Activated naive CD4-positive, alpha-beta T cell (primary cell): ENCODE data around the gene VAV2.

Experiments used
- DNase-seq, 4 experiments: peaks; one replicate each; lab custom pipeline; 2025; lab: John Stamatoyannopoulos, UW

VAV2 gene, protein sequence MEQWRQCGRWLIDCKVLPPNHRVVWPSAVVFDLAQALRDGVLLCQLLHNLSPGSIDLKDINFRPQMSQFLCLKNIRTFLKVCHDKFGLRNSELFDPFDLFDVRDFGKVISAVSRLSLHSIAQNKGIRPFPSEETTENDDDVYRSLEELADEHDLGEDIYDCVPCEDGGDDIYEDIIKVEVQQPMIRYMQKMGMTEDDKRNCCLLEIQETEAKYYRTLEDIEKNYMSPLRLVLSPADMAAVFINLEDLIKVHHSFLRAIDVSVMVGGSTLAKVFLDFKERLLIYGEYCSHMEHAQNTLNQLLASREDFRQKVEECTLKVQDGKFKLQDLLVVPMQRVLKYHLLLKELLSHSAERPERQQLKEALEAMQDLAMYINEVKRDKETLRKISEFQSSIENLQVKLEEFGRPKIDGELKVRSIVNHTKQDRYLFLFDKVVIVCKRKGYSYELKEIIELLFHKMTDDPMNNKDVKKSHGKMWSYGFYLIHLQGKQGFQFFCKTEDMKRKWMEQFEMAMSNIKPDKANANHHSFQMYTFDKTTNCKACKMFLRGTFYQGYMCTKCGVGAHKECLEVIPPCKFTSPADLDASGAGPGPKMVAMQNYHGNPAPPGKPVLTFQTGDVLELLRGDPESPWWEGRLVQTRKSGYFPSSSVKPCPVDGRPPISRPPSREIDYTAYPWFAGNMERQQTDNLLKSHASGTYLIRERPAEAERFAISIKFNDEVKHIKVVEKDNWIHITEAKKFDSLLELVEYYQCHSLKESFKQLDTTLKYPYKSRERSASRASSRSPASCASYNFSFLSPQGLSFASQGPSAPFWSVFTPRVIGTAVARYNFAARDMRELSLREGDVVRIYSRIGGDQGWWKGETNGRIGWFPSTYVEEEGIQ

DNA sequence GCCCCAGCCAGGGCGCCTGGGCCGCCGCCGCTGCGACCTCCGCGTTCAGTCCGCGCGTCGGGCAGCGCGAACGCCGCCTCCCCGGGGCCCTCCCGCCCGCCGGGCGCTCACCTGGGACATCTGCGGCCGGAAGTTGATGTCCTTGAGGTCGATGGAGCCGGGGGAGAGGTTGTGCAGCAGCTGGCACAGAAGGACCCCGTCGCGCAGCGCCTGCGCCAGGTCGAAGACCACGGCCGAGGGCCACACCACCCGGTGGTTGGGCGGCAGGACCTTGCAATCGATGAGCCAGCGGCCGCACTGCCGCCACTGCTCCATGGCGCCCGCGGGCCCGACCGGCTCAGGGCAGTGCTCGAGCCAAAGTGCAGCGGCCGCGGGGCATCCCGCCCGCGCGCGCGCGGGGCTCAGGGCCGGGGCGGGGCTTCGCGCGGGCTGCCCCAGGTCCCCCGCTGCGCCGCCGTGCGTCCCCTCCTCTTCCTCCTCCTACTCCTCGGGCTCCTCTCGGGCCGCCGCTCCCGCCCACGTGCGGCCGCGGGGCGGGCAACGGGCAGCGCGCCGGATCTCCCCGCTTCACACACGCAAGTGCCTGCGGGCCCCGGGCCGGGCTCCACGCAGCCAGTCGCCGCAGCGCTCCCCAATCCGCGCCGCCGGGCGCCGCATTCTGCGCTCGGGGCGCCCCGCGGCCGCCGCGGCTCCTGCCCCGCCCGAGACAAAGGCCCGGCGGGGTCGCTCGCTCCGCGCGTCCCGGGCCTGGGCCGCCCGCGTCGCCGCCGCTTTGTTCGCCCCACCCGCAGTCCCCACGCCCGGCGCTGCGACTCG, at the start of gene VAV2:
Gene VAV2 (minus strand): TSS at position 361 of the 816 bp plus-strand sequence. CDS start 46 bp downstream, at position 315.
- DNase-seq: peak in 1 of 4 experiments; percentile 30

DNA sequence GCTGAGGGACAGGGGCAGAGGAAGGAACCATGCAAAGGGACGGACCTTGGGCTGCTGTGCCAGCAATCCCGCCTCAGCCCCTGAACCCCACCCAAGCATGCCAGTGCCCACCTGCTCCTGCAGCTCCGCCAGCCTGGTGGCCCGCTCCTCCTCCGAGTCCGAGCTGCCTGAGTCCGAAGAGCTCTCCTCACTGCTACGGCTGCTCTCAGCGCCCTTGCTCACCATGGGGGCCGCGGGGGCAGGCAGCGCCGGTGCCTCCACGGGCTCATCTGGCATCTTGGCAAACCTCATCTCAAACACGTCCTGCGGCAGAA, 49.5 kb upstream of the VAV2 start:
- no peak for DNase-seq

DNA sequence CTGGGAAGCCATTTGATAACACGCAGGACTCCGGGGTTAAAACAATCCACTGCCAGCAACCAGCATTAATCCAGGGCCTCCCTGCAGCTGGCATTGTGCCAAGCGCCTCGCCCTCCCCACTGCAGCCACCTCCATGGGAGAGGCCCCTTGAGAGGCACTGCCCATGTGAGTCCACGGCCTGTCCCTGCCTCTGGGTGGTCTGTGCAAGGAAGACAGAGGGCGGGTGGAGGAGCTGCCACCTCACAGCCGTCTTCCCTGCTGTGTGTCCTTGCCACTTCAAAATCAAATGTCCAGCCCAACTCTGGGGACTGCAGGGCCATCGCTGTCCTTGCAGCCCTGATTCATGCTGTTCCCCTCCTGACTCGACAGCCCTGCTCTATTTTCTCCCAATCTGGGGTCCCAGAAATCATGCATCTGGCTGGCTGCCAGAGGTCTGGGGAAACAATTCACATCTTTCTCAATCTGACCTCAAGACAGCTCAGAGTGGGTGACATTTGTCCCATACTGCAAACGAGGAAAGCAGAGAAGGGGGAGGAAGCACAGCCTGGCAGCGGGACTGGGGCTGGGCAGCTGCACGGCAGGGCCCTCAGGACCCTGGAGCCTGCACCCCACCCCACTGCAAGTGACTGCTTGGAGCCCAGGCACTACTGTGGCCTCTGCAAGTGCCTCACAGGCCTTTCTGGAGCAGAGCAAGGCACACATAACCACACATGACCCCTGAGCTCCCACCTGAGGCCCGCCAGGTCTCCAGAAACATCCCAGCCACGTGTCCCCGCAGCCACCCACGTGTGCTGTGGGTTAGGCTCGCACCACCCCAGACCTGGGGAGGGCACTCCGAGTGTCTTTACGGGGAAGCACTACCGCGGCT, 48.9 kb upstream of the VAV2 start:
- DNase-seq: no peak

DNA sequence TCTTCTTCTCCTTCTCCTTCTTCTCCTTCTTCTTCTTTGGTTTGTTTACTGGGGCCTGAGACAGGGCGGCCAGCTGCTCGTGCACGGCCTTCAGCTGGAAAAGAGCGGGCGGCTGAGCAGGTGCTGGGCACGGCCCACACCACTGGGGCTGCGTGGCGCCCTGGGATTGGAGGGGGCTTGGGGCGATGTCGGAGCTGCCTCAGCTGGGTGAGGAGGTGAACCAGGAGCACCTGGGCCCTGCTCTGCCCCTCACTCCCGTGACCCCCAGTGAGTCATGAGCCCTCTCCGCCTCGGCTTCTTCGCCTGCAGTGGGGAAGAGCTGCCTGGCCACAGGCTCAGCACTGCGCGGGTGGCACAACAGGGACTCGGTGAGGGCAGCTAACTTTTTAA, 48.0 kb upstream of the VAV2 start:
- no peak for DNase-seq

DNA sequence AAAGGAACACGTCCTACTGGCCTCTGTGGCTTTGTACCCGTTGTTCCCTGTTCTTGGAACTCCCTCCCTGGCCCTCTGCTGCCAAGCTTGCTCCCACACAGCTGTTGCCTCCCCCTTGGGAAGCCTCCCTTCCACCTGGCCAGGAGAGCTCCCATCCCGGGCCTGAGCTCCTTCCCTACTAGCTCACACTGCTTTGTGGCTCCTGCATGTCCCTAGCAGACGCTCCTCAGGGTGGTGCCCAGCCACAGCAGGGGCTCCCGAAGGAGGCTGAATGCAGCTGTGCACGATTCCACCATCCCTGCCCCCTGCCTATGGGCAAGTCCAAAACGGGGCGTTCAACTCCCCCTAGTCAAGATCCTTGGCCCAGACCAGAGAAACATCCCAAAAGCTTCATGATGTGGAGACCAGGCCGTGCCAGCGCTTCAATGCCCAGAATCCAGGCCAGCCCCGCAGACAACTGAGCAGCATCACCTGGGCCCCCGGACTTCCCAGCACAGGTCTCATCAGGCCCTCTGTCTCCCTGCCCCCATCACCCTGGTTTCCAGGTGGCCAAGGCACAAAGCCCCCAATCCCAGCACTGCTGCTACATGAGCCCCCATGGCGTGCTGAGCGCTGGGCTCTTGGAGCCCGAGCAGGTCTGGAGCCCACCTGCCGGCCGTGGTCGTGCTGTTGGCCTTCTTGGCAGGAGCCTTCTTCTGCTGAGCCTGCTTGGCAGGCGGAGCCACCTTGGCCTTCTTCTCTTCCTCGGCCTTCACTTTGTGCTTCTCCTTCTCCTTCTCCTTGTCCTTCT, 47.5 kb upstream of the VAV2 start:
- no peak for DNase-seq

DNA sequence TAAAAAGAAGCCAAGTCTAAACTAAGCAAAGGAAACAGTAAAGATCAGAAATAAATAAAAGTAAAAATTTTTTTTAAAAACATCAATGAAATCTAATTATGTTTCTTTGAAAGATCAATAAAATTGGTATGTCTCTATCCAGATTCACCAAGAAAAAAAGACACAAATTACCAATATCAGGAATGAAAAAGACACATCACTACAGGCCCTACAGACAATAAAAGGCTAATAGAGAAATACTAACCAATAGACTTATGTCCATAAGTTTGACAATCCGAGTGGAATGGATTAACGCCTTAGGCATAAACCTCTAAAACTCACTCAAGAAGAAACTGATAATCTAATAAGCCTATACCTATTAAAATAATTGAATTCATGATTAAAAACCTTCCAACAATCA, 45.5 kb upstream of the VAV2 start:
- DNase-seq: no peak

DNA sequence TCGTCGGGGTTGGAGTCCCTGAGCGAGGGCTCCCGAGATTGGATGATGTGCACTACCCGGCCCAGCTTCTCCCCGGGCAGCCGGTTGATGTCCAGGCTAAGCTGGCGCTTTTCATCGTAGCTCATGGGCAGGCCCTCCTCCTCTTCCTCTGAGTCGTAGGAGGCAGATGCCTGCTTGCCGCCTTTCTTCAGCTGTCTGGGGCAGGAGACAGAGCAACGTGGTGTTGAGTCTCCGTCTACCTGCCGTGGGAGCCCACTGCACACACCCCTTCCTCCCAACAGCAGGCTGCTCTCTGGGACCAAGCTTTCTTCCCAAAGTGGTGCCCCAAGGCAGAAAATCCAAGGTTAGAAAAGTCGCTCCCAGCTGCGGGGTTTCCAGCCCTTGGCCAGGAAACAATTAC, 44.0 kb upstream of the VAV2 start:
- no peak for DNase-seq

DNA sequence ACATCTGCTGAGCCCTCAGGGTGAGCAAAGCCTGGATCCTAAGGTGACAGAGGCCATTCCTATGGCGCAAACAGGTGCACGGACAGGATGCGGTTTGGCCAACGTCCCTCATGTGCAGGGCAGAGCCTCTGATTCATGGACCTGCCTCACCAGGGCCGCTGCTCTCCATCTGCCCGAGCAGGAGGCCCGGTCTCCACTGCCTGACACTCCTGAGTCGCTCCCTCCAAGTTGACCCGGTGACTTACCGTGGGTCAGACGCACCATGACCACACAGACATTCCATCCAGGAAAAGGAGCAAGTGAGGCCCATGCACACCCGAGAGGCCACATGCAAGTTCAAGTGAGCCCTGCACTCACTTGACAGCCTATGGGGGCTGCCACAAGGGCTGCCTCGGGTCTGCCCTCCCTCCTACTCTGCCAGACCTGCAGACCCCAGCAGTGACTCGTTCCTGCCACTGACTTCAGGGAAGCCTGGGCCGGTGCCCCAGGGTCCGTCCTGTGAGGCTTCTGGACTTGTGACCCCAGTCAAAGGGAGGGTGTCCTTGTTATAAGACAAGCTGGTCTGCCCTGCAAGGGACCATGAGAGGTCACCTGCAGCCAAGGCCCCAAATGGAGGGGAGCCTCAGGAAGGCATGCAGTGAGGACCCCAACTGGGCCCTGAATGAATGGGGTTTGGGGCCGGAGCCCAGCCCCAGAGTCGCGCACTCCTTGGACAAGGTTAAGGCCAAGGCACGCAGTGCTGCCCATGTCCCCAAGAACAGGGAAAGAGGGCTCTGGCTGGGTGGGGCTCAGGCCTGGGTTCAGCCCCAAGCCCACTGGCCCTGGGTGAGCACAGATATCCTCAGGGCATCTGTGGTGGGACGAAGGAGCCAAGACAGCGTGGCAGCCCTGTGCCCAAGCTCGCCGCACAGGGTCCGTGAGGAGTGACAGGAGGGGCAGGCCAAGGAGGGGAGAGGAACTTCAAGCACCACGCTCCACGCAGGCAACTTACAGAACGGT, 43.2 kb upstream of the VAV2 start:
- no peak for DNase-seq

DNA sequence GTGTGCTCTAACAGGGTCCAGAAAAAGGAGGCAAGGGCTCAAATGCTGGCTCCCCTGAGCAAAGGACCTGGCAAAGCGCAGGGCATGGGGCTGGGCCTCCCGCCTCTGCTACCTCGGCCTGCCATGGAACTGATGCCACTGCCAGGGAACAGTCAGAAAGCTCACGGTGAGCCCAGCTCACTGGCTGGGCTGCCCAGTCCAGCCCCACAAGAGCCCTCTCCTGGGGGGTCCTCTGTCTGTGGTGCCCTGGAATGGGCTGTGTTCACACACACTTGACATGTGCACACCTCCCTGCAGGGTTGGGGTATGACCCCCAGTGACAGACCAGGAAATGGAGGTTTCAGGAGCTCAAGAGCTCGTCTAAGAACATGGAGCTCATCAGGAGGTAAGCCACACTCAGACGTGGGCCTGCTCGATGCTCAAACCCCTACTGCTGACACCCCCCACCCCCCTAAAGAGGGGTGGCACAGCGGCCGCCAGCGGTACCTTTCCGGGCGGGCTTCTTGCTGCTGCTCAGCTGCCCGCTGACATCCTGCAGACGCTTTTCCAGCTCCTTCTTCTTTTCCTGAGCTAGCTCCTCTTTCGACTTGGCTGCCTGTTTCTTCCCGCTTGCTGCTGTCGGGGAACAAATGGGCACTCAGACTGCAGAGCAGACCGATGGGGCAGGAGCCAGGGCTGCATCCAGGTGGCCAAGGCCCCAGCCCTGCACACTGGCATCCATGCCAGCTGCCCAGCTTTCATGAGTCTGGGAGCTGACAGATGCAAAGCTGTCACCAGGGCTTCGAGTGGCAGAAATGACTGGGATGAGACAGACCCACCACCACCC, 42.3 kb upstream of the VAV2 start:
- no peak for DNase-seq

DNA sequence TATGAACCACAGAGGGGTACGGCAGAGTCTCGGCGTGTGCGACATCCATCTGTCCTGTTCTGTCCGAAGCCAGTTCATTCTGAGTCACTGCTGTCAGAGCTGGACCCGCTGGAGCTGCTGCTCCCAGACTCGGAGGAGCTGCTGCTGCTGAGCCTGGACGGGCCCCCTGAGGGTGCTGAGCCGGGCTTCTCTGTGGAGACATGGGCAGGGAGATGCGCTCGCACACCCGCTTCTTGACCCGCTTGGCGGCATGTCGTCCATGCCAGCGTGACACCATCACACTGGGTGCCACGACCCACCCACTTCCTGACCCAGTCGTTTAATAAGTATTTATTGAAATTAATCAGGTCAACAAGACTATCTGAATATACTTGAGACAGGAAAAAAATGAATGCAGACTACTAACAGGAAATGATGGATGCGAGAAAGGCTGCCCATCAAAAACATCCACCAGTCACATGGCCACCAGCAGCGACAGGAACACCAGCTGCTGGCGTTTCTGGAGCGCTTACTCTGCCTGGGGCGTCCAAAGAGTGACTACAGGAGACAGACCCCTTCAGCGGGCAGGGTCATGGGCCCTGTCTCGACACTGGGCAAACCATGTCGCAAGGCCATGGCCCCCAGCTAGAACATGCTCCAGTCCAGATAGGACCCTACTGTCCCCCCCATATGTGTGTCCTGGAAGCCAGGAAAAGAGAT, 41.5 kb upstream of the VAV2 start:
- DNase-seq: no peak

DNA sequence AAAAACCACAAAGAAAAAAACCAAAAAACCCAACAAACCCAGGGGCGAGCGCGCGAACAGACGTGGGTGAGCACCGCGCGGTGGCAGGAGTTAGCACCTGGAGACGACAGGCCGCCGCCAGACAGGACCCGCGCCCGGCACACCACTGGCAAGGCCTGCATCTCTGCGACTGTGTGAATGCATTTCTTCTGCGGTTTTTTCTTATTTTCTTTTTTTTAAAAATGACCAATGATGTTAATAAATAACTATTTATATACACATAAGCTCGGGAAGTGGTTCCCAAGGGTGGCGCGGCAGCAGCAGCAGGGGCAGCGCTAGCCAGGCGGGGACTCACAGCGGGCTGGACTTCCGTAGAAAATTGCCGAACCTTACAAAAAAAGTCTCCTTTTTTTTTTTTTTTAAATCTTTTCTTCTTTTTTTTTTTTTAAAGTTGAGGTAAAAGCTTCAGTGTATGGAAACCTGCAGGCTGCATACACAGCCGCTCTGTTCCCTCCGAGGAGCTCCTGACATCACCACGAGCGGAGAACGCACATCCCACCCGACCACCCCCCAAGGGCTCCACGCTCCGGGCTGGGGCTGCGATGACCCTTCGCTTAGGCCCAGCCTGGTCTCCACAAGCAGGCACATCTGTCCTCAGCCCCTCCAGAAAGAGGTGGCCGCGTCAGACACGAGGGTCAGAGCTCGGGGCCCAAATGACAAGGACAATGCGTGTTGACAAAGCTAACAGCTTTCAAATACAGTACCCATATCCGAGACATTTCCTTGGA, 40.5 kb upstream of the VAV2 start:
- DNase-seq: no peak

DNA sequence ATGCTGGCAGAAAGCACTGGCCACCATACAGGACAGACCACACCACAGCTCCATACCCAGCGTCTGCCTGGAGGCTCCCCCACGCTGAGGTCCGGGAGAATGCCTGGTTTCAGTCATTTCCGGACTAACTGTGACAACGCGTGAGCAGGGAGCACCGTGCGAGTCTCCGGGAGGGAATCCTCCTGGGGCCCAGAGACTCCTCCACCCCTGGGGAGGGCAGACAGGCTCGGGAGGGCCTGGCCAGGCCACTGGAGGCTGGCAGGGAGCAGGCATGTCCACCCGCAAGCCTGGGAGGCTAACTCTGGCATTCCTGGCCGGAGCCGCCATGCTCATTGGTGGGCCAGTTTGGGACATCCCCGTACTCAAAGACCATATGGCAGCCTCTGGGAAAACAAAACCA, 39.7 kb upstream of the VAV2 start:
- DNase-seq: no peak

DNA sequence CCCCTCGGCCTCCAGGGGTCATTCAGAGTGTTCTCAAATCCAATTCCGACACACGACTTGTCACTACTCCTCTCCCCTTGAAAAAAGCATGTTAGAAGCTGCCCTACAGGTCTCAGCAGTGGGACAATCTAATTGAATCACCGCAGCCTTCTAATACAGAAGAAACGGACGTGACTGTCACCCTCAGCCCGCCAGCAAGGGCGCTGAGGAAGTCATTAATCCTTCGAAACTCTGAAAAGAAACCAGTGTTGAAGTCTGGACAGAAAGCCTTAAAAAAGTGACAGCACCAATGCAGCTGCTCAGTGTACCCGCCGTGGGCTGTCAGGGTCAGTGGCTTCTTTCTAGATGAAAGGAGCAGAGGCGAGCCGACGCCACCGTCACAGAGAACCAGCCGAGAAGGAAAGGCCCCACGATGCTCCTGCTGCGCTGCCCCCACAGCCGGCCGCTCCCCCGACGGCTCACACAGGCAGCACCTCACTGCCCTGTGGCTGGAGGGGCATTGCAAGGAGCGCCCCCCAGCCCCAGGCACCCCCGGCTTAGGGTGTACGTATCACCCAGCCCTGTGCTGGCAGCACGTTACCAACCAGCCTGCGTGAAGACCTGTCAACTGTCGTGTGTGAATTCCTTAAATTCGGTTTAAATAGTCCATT, 38.8 kb upstream of the VAV2 start:
- no peak for DNase-seq

DNA sequence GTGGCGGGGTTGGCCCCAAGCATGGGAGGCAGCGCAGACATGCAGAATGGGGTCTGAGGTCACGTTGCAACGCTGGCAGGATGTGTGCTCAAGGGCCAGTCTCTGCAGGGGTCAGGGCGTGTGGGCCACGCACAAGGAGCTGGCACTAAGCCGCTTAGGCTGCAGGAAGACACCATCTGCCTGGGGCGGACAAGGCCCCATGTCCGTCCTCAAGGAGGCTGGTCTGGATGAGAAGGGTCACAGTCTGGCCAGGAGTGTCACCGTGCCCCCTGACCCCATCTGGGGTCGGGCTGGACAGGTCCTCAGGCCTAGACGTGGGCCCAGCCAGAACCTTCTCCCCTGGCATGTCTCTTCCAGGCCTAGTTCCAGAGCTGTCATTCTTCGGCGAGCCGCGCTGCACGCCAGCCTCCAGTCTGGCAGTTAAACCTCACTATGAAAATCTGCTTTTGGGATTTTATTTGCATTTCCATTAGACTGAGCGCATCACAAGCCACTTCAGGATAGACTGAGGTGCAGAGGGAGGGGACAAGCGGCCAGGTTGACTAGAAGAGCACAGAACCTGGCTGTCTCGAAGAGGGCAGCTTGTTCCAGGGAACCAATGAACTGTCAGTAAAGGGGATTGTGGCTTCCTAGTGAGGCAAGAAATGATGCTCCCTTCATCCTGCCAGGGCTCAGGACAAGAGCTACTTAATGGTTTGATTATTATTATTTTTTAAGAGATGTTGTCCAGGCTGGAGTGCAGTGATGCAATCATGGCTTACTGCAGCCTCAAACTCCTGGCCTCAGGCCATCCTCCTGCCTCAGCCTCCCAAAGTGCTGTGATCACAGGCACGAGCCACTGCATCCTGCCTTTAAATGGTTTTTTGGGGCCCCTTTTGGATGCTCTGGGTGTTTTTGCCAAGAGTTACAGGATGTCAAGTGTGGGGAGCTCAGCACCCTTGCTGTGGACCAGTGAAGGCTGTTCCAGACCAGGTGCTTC, 37.4 kb upstream of the VAV2 start:
- no peak for DNase-seq

DNA sequence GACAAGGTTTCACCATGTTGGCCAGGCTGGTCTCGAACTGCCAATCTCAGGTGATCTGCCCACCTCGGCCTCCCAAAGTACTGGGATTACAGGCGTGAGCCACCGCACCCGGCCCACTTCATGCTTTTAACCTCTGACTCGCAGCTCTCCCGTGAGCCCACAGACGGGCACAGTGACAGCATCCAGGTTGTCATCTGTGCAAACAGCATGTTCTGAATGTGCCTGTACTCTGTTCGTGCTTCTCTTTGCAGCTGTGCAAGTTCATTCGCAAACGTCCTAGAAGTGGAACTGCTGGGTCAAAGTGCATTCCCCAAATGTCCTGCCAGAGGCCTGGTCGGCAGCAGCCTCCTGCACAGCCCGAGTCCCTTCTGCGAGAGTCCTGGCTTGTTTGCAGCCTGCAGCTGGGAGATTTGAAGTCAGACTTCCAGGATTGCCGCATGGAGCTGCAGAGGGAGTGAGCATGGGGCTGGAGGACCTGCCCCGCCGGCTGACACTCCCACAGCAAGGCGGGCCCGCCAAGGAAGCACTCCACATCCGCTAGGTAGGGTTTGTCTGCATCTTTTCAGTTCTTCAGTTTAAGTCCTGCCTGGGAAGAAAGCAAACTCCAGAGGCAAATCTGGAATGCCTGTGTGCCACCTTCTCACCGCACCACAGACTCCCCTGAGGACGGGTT, 36.6 kb upstream of the VAV2 start:
- DNase-seq: no peak
